GM04503 (cell line): Measurements from ENCODE around the gene SHC3.

ENCODE experiments used
- DNase-seq: peaks from one replicate; pipeline ENCODE4 v3.0.0-alpha.2; 2012; ENCODE audit warnings: low read depth

The SHC3 gene

DNA sequence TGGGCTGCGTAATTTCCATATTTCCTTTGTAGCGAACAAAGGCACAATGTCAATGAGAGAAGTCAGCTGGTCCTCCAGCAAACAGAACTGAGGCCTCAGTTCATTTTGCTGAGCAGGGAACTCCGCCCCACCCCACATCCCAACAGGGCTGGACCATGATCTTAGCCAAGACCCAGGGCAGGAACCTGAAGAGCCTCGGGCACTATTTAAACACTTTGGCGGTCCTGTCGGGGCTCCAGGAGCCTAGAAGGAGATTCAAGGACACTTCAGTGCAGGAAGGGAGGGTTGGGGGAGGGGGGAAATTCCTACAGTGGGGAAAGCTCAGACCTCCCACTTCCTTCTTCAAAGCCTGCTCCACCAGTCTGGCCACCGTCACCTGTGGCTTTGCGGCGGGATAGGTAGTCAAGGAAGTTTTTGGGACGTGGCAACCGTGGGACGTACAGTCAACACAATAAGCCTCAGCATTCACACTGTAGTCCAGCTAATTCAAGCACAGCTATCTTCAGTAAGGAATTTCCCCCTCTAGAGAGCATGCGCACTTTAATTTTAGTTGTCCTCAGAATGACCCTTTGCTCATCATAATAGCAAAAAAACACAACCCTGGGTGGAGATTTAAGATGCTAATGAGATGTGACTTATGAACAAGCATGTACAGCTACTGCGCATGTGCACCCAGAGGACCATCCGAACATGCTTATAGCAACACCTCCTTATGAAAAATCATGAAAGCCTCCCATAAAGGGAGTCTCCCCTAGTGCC is 156.4 kb downstream of the SHC3 start:
- DNase-seq = no peak

DNA sequence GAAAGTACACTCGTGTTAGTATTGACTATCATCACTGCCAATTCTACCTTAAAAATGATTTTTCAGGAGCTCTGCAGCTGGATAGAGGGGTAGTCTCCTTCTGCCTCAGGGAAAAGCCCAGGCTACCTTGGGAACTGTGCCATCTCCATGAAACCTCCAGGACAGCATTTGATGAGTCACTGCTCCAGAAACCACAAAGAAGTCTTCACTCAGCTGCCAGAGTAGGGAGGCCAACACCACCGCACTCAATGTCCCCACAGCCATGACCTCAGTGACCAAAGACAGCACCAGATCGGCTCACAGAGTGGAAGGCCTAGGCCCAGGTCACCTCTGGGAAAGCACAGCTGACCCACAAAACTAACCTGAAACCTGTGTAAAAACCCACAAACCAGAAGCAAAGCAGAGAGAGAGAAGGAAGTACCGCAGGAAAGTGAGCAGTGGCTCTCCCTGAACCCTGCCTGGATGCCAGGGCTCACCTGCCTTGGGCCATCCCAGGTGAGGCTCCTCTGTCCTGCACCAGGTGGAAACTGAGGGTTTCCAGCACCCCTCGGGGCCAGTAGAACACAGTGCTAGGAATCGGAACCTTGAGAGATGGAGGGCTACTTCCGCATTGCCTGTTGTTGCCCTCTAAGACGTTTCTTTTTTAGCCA is 157.3 kb downstream of the SHC3 start:
- DNase-seq = peak; percentile 79

DNA sequence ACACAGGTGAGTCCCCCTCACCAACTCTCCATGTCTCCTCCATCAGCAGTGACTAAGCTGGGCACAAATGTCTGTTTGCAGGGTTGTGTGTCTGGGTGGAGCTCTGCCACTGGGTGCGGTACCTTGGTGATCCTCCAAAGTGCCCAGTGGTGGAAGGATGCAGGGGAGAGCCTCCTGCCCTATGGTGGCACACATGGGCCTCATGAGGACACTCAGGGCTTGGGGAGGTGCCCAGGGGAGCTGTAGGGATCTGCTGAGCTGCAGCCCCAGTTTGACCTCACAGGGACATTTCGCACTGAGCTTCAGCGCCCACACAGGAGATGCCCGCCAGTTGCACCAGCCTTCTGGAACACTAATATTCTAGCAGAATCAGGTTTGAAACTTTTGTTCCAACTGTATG is 157.9 kb downstream of the SHC3 start:
- DNase-seq = no peak

- DNase-seq = no peak
Measured at GRCh38 chr9:89015336-89015735, 163.3 kb downstream of the SHC3 start.

- DNase-seq = no peak
Measured at GRCh38 chr9:89014153-89014552, 164.5 kb downstream of the SHC3 start.

DNA sequence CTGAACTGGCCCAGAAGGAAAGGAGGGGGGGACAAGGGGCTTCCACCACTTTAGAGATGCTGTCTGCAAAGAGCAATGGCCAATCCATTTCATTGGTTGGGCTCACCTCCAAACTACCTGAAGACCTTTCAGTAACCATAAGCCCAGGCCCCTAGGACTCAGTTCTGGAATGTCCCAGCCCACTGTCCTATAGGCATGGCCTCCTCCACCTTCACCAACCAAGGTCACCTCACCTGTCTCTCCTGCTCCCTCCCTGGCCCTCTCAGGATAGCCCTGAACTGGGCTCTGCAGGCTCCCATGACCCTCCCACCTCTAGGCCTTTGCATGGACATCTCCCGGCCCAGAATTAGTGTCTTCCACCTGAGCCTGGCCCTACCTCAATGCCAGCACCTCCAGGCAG is 165.0 kb downstream of the SHC3 start:
- DNase-seq = no peak

DNA sequence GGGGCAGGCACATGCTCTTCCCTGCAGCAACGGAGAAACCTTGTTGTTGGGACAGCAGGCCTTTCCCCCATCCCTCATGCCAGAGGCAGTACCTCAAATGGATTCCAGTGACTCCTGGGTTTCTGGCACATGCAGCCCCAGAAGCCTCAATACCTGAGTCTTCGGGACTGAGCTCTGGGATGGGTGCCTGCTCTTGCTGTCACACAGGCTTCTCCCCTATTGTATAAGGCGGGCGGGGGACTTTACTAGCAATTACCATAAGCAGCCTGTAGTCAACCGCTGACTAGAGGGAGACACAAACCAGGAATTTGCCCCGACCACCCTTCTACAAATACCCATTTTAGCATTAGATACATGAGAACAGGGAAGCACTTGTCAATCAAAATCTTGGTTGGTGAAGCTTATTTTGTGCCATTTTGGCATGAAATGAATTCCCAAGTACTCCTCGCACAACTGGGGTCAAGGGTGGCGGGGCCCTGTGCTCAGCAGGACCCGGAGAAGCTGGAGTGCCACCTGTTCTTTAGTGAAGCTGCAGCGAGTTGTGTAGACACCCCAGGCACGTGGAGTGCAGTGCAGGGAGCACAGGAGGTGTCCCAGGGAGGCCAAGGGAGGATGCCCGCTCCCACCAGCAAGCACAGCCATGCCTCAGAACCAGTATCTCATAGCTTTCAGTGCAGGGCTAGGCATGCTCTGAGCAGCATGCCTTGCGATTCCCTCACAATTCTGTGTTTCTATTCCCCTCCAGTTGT is 166.2 kb downstream of the SHC3 start:
- no peak for DNase-seq

- DNase-seq = no peak
Measured at GRCh38 chr9:89011683-89012082, 166.9 kb downstream of the SHC3 start.

GRCh38 chr9:89010526-89011111 is 168.0 kb downstream of the SHC3 start:
- no peak for DNase-seq

DNA sequence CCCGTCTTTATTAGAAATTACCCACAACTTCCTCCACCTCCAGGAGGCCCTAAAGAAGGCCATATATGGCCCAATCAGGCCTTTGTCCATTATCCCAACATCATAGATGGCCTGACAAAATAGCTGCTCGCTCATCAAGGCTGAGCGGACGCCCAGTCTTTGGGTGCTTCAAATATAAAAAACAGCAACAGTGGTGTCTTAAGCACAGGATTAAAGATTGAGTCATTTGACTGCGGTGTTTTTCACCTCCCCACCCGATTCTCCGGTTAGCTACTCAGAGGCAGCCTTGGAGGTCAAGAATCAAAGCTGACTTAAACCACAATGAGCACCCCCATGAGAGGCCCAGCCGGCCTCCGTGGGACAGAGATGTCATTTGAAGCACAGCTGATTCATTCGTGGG is 168.6 kb downstream of the SHC3 start:
- DNase-seq = no peak

- DNase-seq = no peak
Measured at GRCh38 chr9:89009546-89009840, 169.1 kb downstream of the SHC3 start.

DNA sequence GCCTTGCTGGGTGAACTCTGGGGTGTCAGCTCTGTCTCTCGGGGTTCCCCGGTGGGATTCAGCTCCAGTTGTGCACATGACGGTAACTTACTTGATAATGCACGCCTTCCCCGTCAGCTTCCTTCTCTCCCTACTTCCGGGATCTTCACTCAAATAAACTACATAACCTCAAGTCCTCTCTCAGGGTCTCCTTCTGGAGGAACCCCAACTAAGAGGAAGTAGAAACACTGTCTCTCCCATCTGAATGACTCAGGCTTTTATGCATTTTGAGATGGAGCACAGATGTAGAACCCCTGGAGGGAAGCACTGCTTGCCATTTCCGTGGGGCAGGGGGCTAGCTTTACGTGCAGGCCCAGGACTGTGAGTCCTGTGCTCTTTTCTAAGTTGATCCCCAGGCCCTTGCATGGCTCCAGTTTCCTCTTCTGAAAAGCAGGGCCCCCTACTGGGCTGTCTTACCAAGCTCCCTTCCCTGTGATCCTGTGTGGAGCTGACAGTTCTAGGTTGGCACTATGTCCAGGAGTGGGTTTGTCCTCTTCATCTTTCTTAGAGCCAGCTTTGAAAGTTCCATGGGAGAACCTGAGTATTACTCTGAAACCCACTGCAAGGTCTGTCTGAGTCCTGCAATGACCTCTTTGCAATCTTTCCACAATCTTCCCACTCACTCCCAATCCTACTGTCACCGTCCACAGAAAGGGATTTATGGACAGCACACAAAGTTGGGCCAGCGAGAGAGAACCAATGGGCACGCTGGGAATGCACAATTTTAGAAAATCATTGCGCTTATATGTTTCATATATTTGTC is 169.7 kb downstream of the SHC3 start:
- DNase-seq = no peak

DNA sequence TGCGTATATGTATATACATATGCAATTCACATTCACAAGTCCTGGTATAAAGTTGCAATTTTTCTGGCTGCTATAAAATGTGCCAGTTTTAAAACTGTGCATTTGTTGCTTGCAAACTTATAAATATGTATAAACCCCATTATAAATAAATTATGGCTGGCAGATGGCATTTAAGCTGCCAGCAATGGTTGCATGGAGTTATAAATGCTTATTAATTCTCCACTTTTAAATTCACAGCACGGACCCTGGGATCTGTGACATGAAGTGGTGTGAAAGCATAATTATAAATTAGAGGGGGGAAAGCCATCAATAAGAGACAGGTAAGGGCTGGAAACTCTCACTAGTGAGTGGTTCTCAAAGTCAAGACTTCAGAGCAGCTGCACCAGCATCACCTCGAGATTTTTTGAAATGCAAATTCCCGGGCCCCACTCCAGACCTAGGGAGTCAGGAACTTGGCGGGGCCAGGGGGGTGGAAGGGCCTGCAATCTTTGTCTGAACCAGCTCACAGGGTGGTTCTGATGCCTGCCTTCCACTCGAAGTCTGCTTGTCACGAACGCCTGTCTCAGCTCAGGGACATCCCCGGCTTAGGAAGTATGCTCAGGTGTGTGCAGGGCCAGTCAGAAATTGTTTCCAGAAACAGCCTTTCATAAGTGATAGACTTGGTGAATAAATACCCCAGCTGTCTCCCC is 170.4 kb downstream of the SHC3 start:
- no peak for DNase-seq

DNA sequence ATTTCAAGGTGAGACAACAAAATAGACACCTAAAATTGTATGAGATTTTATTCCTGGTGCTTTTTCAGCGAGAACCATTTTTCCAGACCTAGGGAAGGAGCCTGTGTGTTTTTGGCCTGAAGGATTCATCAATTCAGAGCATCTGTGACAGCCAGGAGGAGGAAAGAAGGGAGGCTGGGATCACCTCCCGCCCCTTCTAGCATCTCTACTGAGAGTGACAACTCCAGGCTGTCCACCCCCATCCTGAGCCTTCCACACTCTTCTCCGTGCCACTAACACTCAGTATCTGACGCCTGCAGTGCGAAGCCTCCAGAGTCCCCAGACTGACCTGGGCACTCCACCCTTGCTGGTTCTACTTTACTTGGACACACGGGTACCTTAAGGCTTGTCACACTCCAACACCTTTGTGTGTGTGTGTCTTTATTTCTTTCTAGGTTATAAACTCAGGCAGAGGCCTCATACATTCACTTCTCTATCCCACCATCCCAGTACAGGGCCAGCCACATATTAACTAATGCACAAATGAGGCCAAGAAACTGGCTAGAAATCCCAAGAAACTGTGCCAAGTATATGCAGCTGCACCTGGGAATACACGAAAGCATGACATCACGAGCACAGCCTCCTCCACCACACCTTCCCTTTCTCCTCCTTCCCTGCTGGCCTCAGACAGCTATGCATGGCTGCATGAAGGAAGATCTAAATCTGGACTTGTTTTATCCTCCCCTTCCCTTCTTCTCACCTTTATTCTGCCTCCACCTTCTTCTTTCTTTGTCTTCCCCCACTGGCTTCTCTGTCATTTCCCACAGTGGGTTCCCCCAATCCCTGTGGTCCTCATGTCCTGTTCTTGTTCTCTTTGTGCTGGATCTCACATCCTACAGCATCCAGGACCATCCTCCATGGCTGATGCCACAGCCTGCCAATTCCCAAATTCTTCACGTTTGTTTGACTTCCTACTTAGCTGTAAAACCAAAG is 171.3 kb downstream of the SHC3 start:
- no peak for DNase-seq

DNA sequence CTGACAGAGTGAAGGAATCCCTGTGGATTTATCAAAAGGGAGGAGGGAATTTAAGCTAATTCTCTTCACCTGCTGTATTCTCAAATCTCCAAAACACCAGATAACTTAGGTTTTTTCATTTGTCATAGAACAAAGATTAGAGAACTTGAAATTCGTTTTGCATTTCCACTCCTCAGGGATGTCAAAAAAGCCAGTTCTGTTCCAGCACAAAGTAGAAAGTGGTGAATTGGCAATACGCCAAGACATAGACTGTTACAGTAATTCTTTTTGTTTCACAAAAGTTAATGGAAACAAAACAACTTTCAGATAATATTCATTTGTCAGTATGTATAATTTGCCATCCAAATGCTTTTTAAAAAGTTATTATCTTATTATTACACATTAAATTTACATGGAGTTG is 172.4 kb downstream of the SHC3 start:
- no peak for DNase-seq

- no peak for DNase-seq
Measured at GRCh38 chr9:89005323-89005722, 173.3 kb downstream of the SHC3 start.

DNA sequence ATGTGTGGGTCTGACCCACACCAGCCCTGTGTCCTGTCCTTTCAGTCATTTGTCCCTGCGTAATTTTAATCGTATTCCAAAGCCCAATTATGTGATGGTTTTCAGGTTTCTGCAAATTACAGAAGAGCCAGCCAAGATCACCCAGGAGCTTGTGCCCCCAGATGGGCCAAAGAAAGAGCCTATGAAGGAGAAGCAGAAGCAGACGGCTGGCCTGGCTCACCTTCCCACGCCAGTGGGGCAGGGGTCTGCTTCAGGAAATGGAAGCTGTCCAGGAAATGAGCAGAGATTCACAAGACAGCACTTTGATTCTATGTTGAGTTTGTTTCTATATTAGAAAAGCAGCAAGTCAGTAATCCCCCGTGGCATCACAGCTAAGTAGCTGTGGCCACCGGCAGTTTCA is 175.6 kb downstream of the SHC3 start:
- DNase-seq = no peak

DNA sequence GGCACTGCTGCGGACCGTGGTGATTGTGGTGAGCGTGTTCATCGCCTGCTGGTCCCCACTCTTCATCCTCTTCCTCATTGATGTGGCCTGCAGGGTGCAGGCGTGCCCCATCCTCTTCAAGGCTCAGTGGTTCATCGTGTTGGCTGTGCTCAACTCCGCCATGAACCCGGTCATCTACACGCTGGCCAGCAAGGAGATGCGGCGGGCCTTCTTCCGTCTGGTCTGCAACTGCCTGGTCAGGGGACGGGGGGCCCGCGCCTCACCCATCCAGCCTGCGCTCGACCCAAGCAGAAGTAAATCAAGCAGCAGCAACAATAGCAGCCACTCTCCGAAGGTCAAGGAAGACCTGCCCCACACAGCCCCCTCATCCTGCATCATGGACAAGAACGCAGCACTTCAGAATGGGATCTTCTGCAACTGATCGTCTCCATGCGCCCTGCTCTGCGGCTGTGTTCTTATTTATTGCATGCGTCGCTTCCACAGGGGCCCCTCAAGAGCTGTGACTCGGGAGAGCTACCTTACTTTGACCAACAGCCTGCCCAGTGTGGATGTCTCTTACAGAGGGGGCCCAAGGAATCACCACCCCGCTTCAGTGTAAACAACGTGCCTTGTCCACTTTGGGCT is 176.6 kb downstream of the SHC3 start:
- DNase-seq = no peak

DNA sequence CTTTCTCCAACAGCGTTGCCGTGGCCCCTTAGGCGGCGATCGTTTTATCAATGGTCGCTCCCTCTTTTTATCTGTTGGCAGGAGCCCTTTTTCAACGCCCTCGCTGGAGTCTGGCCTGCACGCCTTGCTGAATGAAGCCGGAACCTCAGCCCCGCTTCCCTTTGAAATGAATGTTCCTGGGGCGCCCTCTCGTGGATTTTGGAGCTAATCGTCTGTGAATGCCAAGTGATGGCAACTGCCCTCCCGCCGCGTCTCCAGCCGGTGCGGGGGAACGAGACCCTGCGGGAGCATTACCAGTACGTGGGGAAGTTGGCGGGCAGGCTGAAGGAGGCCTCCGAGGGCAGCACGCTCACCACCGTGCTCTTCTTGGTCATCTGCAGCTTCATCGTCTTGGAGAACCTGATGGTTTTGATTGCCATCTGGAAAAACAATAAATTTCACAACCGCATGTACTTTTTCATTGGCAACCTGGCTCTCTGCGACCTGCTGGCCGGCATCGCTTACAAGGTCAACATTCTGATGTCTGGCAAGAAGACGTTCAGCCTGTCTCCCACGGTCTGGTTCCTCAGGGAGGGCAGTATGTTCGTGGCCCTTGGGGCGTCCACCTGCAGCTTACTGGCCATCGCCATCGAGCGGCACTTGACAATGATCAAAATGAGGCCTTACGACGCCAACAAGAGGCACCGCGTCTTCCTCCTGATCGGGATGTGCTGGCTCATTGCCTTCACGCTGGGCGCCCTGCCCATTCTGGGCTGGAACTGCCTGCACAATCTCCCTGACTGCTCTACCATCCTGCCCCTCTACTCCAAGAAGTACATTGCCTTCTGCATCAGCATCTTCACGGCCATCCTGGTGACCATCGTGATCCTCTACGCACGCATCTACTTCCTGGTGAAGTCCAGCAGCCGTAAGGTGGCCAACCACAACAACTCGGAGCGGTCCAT is 177.4 kb downstream of the SHC3 start:
- DNase-seq = peak; percentile 25
